GM06990 (cell line): ENCODE results near the gene TTC3.

ENCODE experiments used
- DNase-seq: peaks from one replicate; pipeline ENCODE4 v3.0.0-alpha.2; 2011; ENCODE audit not compliant: insufficient read length; ENCODE audit errors: extremely low read depth
- H3K27me3 ChIP-seq: replicated peaks from 2 replicates; pipeline ENCODE4 v1.6.0; 2011; ENCODE audit warnings: low read length; ENCODE audit not compliant: control insufficient read depth, insufficient read depth
- H3K36me3 ChIP-seq: 2 replicates; pipeline ENCODE4 v1.5.1; 2011; ENCODE audit warnings: low read length; ENCODE audit not compliant: control insufficient read depth, insufficient read depth
- H3K4me3 ChIP-seq: replicated peaks from 2 replicates; pipeline ENCODE4 v1.5.1; 2011; ENCODE audit warnings: low read depth, mild to moderate bottlenecking, control low read depth, low read length
- TF ChIP-seq, protein P1 (sequence below): IDR thresholded peaks from 2 replicates; pipeline ENCODE4 v1.5.1; 2011; ENCODE audit warnings: low read length, control low read depth, mild to moderate bottlenecking, inconsistent platforms; ENCODE audit not compliant: insufficient read depth, poor library complexity, severe bottlenecking

TTC3 gene

DNA sequence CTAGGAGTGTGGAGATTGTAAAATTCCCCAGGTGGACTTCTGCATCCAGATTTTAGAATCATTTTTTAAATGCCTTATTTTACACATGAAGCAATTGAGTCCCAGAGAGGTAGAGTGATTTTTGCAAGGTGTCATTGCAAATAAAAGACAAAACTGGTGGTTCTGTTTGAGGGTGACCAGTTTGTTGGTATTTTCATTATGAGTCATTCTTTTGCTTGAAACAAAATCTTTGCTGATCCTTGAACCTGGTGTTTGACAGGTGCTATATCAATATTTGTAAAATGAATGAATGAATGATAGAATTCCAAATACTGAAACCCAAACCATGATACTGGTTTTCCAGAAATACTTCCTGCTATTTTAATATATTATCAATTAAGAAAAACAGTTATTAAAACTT lies 44.1 kb downstream of the TTC3 start:
- H3K36me3 ChIP-seq: no peaks in the 10 kb centered on the region
- TF ChIP-seq, protein P1, sequence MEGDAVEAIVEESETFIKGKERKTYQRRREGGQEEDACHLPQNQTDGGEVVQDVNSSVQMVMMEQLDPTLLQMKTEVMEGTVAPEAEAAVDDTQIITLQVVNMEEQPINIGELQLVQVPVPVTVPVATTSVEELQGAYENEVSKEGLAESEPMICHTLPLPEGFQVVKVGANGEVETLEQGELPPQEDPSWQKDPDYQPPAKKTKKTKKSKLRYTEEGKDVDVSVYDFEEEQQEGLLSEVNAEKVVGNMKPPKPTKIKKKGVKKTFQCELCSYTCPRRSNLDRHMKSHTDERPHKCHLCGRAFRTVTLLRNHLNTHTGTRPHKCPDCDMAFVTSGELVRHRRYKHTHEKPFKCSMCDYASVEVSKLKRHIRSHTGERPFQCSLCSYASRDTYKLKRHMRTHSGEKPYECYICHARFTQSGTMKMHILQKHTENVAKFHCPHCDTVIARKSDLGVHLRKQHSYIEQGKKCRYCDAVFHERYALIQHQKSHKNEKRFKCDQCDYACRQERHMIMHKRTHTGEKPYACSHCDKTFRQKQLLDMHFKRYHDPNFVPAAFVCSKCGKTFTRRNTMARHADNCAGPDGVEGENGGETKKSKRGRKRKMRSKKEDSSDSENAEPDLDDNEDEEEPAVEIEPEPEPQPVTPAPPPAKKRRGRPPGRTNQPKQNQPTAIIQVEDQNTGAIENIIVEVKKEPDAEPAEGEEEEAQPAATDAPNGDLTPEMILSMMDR: no peak
- H3K27me3 ChIP-seq: no peaks in the 10 kb centered on the region
- no peak for DNase-seq
- H3K4me3 ChIP-seq: no peak overlapping the region

DNA sequence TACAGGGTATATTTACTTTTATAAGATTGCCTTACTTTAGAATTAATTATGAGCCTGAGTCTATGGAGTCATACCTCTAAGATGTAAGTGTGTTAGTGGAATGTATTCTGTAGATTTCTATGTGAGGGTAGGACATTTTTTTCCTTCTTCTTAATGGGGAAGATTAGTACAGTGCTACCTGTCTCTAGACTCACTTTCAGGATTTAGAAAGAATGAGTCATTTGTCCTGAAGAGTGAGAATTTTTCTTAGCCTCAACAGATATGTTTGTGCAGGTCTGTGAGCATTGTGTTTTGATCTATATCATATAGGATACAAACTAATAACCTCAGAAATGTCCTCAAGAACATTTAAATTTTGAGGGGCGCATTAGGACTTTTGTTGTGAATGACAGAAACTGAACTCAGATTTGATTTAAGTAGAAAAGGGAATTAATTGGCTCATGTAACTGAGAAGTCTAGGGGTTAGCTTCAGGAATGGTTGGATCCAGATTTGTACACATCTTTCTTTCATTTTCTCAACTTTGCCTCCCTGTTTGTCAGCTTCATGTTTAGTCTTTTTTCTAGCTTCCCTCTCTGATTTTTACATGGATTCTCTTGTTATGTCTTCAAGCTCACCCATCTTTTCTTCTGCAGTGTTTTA lies 45.3 kb downstream of the TTC3 start:
- Histone ChIP-seq H3K4me3 (no peak overlapping the region), H3K27me3 (no peaks in the 10 kb centered on the region), H3K36me3 (no peaks in the 10 kb centered on the region; the same call in 1 of the 2 replicates)
- no peak for DNase-seq
- TF ChIP-seq, protein P1: no peak

DNA sequence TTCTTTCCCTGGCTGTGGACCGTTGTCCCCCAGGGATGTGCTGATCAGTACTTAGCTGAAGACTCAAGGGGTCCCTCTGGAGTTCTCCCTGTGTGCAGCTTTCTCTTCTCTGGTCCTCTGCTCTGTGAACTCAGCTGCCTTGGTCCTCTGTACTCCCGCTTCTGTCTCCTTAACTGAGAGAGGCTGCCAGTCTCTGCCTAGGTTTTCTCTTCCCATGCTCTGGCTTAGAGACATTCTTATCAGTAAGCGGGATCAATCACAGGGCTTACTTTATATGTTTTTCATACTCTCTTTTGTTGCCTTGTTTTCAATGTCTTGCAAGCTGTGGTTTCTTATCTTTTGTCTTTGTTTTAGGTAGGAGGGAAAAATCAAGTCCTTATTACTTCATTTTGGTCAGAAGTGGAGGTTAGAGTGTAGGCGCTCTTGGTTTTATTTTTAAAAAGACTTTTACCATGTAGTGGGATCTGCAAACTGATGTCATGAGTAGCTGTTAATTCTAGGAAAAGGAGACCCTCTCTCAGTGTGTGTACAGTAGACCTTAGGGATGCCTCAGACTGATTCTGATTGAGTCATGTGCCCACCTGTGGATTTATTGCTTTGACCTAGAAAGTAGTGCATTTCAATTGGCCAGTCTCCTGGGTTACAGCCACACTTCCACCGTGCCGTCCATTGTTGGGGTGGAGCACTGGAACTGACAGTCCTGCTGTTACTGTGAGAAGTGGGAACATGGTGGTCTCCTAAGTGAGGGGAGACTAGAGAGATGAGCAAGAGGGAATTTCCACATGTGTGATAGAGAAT lies 46.6 kb downstream of the TTC3 start:
- DNase-seq: no peak
- TF ChIP-seq, protein P1: no peak
- Histone ChIP-seq H3K27me3 (no peaks in the 10 kb centered on the region), H3K36me3 (no peaks in the 10 kb centered on the region; the same call in 1 of the 2 replicates), H3K4me3 (no peak overlapping the region)

DNA sequence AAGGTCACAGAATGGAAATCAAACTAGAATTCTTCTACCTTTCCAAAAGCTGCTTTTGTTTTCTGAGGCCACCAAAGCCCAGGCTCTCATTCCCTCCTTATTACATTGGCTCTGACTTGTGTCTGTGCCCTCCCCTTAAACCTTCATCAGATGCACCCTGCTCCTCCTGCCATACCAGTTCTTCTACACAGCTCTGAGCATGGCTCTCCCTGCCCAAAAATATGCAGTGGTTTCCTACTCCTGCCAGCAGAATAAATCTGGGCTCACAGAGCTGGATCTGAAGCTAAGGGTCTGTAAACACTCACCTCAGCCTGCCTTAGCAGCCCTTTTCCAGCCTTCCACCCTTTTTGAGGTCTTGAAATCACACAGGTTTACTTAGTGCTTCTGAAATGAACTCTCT lies 55.0 kb downstream of the TTC3 start:
- Histone ChIP-seq H3K4me3 (no peak overlapping the region), H3K27me3 (no peaks in the 10 kb centered on the region), H3K36me3 (peaks cover 4% of the 10 kb centered on the region)
- TF ChIP-seq, protein P1: no peak
- DNase-seq: no peak

DNA sequence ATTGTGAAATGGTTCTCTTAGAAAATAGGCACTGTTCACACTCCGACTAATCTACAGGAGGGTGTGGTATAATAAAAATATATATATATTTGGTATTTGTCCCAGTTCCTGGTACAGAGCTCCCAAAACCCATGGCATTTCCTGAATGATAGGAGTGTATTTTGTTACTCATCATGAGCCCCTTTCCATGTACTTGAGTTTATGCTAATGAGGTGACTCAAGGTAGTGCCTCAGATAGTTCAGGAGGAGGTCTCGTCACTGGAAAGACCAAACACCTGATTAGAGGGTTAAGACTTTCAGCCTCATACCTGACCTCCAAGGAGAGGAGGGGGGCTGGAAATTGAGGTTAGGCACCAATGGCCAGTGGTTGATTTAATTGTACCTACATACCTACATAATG lies 57.9 kb downstream of the TTC3 start:
- Histone ChIP-seq H3K36me3 (peaks cover 8% of the 10 kb centered on the region), H3K4me3 (no peak overlapping the region), H3K27me3 (no peaks in the 10 kb centered on the region)
- TF ChIP-seq, protein P1: no peak
- no peak for DNase-seq
